Subcutaneous adipose tissue (tissue), 4 donors: ENCODE results near the gene MAP1B. TPM values are rescaled to one million over a fixed set of nuclear protein-coding genes. Genes with fewer than 3 reads are reported as not detected.

Experiments
- total RNA-seq, 4 donors: library from RNA; depleted of rRNA; stranded (reverse); fragments of >200 nt; gene quantifications; one replicate each; pipeline ENCODE4 v1.1.0, GENCODE V29; 2016
- TF ChIP-seq, protein P1 (sequence below): fragments of 450-650 bp; IDR thresholded peaks from one replicate; pipeline ENCODE4 v1.5.1; 2016; ENCODE audit warnings: low read depth, mild to moderate bottlenecking, control low read depth, antibody characterized with exemption, moderate library complexity

Gene MAP1B
- total RNA-seq, 4 donors from 2014 or later, result 174 to 1,477 (median 584) TPM

DNA sequence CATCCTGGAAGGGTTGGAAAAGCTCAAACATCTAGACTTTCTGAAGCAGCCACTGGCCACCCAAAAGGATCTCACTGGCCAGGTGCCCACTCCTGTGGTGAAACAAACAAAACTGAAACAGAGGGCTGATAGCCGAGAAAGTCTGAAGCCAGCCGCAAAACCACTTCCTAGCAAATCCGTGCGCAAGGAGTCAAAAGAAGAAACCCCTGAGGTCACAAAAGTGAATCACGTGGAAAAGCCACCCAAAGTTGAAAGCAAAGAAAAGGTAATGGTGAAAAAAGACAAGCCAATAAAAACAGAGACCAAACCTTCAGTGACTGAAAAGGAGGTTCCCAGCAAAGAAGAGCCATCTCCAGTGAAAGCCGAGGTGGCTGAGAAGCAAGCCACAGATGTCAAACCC, 87.6 kb downstream of the MAP1B start:
- TF ChIP-seq, protein P1, sequence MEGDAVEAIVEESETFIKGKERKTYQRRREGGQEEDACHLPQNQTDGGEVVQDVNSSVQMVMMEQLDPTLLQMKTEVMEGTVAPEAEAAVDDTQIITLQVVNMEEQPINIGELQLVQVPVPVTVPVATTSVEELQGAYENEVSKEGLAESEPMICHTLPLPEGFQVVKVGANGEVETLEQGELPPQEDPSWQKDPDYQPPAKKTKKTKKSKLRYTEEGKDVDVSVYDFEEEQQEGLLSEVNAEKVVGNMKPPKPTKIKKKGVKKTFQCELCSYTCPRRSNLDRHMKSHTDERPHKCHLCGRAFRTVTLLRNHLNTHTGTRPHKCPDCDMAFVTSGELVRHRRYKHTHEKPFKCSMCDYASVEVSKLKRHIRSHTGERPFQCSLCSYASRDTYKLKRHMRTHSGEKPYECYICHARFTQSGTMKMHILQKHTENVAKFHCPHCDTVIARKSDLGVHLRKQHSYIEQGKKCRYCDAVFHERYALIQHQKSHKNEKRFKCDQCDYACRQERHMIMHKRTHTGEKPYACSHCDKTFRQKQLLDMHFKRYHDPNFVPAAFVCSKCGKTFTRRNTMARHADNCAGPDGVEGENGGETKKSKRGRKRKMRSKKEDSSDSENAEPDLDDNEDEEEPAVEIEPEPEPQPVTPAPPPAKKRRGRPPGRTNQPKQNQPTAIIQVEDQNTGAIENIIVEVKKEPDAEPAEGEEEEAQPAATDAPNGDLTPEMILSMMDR, result no peak

DNA sequence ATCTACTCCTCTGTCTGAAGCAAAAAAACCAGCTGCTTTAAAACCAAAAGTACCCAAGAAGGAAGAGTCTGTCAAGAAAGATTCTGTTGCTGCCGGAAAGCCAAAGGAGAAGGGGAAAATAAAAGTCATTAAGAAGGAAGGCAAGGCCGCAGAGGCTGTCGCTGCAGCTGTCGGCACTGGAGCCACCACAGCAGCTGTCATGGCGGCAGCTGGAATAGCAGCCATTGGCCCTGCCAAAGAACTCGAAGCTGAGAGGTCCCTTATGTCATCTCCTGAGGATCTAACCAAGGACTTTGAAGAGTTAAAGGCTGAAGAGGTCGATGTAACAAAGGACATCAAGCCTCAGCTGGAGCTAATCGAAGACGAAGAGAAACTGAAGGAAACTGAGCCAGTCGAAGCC, 88.3 kb downstream of the MAP1B start:
- TF ChIP-seq, protein P1, result no peak

DNA sequence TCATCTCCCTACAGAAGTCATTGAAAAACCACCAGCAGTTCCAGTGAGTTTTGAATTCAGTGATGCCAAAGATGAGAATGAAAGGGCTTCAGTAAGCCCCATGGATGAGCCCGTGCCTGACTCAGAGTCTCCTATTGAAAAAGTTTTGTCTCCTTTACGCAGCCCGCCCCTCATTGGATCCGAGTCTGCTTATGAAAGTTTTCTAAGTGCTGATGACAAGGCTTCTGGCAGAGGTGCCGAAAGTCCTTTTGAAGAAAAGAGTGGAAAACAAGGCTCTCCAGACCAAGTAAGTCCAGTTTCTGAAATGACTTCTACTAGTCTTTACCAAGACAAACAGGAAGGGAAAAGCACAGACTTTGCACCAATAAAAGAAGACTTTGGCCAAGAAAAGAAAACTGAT, 90.1 kb downstream of the MAP1B start:
- TF ChIP-seq, protein P1, result no peak

DNA sequence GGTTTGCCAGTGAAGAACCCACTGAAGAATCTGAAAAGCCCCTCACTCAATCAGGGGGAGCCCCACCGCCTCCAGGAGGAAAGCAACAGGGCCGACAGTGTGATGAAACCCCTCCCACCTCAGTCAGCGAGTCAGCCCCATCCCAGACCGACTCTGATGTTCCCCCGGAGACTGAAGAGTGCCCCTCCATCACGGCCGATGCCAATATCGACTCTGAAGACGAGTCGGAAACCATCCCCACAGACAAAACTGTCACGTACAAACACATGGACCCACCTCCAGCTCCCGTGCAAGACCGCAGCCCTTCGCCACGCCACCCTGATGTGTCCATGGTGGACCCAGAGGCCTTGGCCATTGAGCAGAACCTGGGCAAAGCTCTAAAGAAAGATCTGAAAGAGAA, 92.4 kb downstream of the MAP1B start:
- TF ChIP-seq, protein P1, result no peak

DNA sequence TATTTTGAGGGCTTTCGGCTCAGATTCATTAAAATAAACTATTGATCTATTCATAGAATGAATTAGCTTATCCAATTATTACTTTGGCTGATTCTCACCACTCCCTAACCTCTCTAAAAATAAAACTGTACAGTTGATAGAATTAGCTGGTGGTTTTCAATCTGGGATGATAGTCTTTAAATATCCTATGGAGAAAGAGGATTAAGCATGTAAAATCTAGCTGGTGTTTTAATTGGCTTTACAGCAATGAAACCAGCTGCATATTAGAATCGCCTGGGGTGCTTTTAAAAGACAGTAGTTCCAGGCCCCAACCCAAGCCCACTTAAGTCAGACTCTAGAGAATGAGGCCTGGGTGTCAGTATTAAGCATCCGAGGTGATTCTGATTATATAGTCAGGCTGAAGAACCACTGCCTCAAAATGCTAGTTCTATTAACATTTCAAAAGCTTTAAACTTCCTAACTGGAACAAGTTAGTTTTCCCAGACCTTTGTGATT, 95.1 kb downstream of the MAP1B start:
- TF ChIP-seq, protein P1, result no peak

DNA sequence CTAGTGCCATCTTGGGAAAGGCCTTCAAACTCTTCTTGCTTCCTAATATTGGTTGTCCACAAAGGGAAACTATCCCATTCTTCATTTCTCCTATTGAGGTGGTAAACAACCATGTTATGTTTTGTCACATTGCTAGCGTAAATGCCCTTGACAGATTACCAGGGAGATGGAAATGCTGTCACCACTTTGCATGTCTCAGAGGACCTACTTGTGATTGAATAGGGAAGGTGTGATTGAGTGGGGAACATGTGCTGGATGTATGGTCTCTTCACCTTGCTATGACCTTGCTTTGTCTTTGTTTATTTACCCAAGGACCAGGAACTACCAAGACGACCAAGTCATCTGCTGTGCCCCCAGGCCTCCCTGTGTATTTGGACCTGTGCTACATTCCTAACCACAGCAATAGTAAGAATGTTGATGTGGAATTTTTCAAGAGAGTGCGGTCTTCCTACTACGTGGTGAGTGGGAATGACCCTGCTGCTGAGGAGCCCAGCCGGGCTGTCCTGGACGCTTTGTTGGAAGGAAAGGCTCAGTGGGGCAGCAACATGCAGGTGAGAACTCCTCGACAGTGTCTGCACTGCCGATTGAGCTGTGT, 96.1 kb downstream of the MAP1B start:
- TF ChIP-seq, protein P1, result no peak

DNA sequence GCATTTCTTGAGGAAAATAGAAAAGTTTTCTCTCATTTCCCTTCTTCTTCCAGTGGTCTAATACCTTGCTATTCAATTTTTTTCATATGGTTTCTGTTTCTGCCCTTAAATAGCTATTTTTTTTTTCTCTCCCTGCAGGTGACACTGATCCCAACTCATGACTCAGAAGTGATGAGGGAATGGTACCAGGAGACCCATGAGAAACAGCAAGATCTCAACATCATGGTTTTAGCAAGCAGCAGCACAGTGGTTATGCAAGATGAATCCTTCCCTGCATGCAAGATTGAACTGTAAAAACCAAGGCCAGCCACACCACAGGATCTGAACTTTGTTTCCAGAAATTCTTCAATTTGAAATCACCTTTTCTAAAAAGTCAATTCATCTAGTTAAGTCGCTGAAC, 97.7 kb downstream of the MAP1B start:
- TF ChIP-seq, protein P1, result no peak
